ENCODE measurements around the gene DNAH8.
"Not testable (repeated sequence)": the region's sequence is repeated elsewhere in the genome, so short reads cannot be mapped to it uniquely, and the experiment has no call there.

Gene DNAH8

DNA sequence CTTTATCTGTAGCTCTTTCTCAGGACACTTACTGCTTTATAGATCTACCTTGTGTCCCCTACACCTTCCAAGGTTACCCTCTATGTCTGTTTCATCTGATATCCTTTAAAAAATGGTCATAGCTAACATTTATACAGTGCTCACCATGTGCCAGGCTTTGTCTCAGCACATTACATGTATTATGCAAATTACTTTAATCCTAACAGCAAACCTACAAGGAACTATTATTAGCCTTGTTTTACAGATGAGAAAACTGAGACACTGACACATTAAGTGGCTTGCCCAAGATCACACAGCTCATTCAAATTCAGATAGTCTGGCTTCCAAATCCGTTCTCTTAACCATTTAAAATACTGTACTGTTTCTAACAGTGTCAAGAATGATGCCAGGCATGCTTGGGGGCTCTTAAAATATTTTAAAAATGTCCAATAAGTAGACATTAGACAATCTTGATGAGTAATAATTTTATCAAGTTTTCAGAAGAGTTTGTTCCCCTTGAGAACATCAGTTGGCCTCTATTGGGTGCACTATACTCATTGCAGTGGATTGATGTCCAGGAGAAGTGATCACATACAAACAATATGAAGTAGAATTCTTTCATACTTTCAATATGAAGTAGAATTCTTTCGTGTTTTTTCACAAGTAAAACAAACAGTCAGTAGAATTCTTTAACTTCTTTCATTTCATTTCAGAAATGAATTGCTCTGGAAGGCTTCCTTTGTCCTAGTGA, 69.6 kb downstream of the DNAH8 start:
- no peak for DNase-seq (ENCODE audit: insufficient read length, low spot score)
- TF ChIP-seq POLR2A (IDR thresholded peaks at IDR 0.05; ENCODE audit: low read depth, low read length) = no peak
- FAIRE-seq = no peak

GRCh38 chr6:38786486-38786885, 71.4 kb downstream of the DNAH8 start:
- no peak for TF ChIP-seq POLR2A (IDR thresholded peaks at IDR 0.05; ENCODE audit: low read depth, low read length)
- no peak for FAIRE-seq

DNA sequence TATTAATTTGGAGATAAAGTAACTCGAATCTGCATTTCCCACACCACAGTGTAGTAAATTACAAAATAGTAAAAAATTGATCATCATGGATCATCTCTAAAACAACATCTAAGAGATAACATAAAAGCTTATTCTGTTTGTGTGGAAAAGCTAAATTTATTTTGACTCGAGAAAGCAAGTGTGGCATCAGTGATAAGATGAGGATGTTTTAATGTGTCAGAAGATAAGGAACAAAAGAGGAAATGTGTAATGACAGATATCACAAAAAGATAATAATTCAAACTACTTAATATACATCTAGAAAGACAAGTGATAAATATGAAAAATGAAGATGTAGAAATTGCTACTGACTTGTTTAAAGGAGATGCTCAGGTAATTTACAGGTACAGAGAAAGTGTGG, 74.1 kb downstream of the DNAH8 start:
- no peak for TF ChIP-seq POLR2A (IDR thresholded peaks at IDR 0.05; ENCODE audit: low read depth, low read length)
- DNase-seq (ENCODE audit: insufficient read length, low spot score) (no peak), FAIRE-seq (no peak)

More at GRCh38 chr6:38786486-38786885, 71.4 kb downstream of the DNAH8 start:
- no peak for DNase-seq (ENCODE audit: insufficient read length, low spot score)

DNA sequence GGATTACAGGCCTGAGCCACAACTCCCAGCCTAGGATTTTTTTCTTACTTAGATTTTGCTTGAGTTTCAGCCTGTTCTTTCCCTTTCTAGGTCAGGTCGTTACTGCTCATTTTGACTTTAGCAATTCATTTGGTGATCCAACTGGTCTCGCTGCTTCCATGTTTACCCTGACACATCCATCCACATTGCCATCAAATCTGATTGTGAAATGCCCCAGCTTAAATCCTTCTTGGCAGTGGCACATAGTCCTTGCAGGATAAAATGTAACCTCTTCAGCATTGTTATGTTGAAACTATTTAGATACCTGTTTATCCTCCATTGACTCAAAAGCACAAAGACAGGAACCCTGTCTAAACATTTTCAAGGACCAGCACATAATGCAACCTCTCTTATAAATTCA, 77.2 kb downstream of the DNAH8 start:
- no peak for DNase-seq (ENCODE audit: insufficient read length, low spot score)
- no peak for TF ChIP-seq POLR2A (IDR thresholded peaks at IDR 0.05; ENCODE audit: low read depth, low read length)
- FAIRE-seq = no peak

- no peak for FAIRE-seq
- no peak for TF ChIP-seq POLR2A (IDR thresholded peaks at IDR 0.05; ENCODE audit: low read depth, low read length)
- DNase-seq (ENCODE audit: insufficient read length, low spot score) = no peak
These were observed 79.6 kb downstream of the DNAH8 start for GRCh38 chr6:38794682-38795081.

DNA sequence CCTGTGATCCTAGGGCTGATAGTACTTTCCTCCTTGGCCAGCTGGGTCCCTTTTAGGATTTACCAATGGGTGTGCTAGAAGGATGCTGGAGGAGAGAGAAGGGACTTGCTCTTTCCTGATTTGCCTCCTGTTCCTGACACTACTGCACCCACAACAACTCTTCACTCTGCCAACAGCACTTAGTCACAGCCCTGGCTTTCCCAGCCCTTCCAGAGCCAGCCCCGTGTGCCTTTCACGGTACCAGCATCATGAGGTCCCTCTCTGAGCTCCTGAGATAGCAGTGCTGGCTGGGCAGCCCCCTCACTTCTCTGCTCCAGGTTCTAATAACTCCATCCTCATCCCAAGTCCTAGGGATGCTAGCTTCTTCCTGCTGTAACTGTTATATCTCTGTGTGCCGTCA, 80.9 kb downstream of the DNAH8 start:
- FAIRE-seq (no peak), DNase-seq (ENCODE audit: insufficient read length, low spot score) (no peak)
- TF ChIP-seq POLR2A (IDR thresholded peaks at IDR 0.05; ENCODE audit: low read depth, low read length) = no peak

GRCh38 chr6:38796437-38796836, 81.3 kb downstream of the DNAH8 start:
- FAIRE-seq; DNase-seq (ENCODE audit: insufficient read length, low spot score): not testable (repeated sequence)

GRCh38 chr6:38796850-38797249, 81.7 kb downstream of the DNAH8 start:
- TF ChIP-seq POLR2A (IDR thresholded peaks at IDR 0.05; ENCODE audit: low read depth, low read length) = no peak
- FAIRE-seq = no peak
- no peak for DNase-seq (ENCODE audit: insufficient read length, low spot score)

- DNase-seq (ENCODE audit: insufficient read length, low spot score) (no peak), FAIRE-seq (no peak)
- TF ChIP-seq POLR2A (IDR thresholded peaks at IDR 0.05; ENCODE audit: low read depth, low read length) = no peak
These were observed 82.3 kb downstream of the DNAH8 start for GRCh38 chr6:38797391-38797790.

GRCh38 chr6:38799529-38800184, 84.5 kb downstream of the DNAH8 start:
- DNase-seq (ENCODE audit: insufficient read length, low spot score) (no peak), FAIRE-seq (no peak)
- no peak for TF ChIP-seq POLR2A (IDR thresholded peaks at IDR 0.05; ENCODE audit: low read depth, low read length)

DNA sequence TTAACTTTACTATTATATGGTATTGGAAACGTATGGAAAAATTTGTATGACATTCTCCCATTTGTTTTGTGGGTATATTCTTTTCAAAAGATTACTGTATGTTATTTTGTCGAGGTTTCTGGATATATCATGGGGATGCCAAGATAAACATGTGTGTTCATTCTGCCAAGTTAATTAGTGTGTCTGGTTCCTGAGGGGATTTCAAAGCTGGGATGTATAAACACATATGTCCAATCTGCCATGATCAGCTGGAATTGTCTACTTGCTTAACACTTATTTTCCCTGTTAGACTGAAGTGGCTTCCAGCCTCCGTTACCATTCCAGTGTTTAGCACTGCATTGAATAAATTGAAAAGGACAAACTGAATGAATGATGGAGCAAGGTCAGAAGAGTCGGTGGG, 86.2 kb downstream of the DNAH8 start:
- TF ChIP-seq POLR2A (IDR thresholded peaks at IDR 0.05; ENCODE audit: low read depth, low read length) = no peak
- DNase-seq (ENCODE audit: insufficient read length, low spot score) (no peak), FAIRE-seq (no peak)

DNA sequence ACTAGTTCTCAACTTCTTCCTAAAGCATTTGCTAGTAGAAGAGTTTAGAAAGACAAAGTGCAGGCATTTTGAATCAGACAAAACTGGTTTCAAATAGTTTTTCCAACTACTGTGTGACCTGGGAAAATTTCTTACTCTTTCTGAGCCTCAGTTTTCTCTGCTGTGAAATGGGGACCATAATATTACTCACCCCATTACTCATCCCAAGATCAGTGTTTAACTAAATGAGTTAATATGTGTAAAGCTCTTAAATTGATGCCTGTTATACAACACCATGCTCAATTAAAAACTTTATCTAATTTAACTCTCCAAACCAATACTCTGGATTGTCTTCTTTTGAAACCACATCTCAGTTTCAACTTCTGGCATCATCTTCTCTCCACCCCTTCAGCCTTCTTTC, 87.4 kb downstream of the DNAH8 start:
- TF ChIP-seq POLR2A (IDR thresholded peaks at IDR 0.05; ENCODE audit: low read depth, low read length) = no peak
- FAIRE-seq = no peak

GRCh38 chr6:38803129-38803528, 88.0 kb downstream of the DNAH8 start:
- no peak for TF ChIP-seq POLR2A (IDR thresholded peaks at IDR 0.05; ENCODE audit: low read depth, low read length)
- no peak for FAIRE-seq
- DNase-seq (ENCODE audit: insufficient read length, low spot score) = no peak

More for the DNA sequence above, 87.4 kb downstream of the DNAH8 start:
- no peak for DNase-seq (ENCODE audit: insufficient read length, low spot score)

DNA sequence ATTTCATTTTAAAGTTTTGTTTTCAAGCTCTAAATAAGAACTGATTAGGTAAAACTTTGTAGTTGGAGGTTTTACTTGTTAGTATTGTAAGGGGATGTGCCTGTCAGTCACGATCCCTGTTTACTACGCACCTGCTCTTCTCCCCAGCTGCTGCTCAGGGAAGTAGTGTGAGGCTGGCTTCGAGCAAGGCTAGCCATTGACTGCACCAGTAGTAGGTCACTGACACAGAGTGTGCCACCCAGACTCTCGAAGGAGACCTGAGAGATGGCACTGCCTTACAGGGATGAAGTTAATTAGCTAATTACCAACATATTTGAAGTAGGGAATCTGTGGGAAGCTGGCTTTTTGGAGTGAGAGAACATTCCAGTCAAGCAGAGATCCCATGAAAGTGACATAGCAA, 89.2 kb downstream of the DNAH8 start:
- FAIRE-seq (no peak), DNase-seq (ENCODE audit: insufficient read length, low spot score) (no peak)
- no peak for TF ChIP-seq POLR2A (IDR thresholded peaks at IDR 0.05; ENCODE audit: low read depth, low read length)

GRCh38 chr6:38805127-38805655, 90.1 kb downstream of the DNAH8 start:
- no peak for FAIRE-seq
- TF ChIP-seq POLR2A (IDR thresholded peaks at IDR 0.05; ENCODE audit: low read depth, low read length) = no peak
- DNase-seq (ENCODE audit: insufficient read length, low spot score) = no peak

Data from H54 (cell line).